Measurements from ENCODE around the gene DTWD2.
"Not testable (repeated sequence)": the region's sequence is repeated elsewhere in the genome, so short reads cannot be mapped to it uniquely, and the experiment has no call there.

The DTWD2 gene

DNA sequence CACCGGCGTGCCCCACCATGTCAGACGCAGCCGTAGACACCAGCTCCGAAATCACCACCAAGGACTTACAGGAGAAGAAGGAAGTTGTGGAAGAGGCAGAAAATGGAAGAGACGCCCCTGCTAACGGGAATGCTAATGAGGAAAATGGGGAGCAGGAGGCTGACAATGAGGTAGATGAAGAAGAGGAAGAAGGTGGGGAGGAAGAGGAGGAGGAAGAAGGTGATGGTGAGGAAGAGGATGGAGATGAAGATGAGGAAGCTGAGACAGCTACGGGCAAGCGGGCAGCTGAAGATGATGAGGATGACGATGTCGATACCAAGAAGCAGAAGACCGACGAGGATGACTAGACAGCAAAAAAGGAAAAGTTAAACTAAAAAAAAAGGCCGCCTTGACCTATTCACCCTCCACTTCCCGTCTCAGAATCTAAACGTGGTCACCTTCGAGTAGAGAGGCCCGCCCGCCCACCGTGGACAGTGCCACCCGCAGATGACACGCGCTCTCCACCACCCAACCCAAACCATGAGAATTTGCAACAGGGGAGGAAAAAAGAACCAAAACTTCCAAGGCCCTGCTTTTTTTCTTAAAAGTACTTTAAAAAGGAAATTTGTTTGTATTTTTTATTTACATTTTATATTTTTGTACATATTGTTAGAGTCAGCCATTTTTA lies 14.4 kb downstream of the DTWD2 start:
- H3K4ac ChIP-seq (ENCODE audit: low read length); DNase-seq (ENCODE audit: low spot score); H3K36me3 ChIP-seq (replicated peaks in 1 of 2; ENCODE audit: control insufficient read depth in 2 of 2, insufficient read depth in 2 of 2, low read length in 2 of 2); H4K91ac ChIP-seq (ENCODE audit: low read depth, low read length, poor library complexity); H3K4me3 ChIP-seq (ENCODE audit: low read length in 2 of 2); H3K14ac ChIP-seq (ENCODE audit: low read length); H3K4me1 ChIP-seq (ENCODE audit: control insufficient read depth in 2 of 2, insufficient read depth in 1 of 2, low read depth in 1 of 2, low read length in 2 of 2); H2AFZ ChIP-seq (ENCODE audit: low read length); H3K18ac ChIP-seq (ENCODE audit: low read length); H2BK5ac ChIP-seq (ENCODE audit: low read length); H2BK15ac ChIP-seq (ENCODE audit: low read length); H2BK120ac ChIP-seq (ENCODE audit: low read depth, low read length); H3K23ac ChIP-seq (ENCODE audit: low read depth, low read length, poor library complexity); H3K9ac ChIP-seq (ENCODE audit: low read depth, low read length, poor library complexity); H2AK5ac ChIP-seq (ENCODE audit: low read depth, low read length); H2BK12ac ChIP-seq (ENCODE audit: low read length); H3K27me3 ChIP-seq (ENCODE audit: control insufficient read depth in 3 of 3, insufficient read depth in 3 of 3, low read depth in 1 of 3, low read length in 3 of 3); H4K8ac ChIP-seq (ENCODE audit: low read depth, low read length); H3K79me1 ChIP-seq (ENCODE audit: low read depth, low read length); H3K27ac ChIP-seq (replicated peaks; ENCODE audit: low read length); H3K4me2 ChIP-seq (ENCODE audit: insufficient read depth, low read length, poor library complexity, severe bottlenecking); H3K9me3 ChIP-seq (replicated peaks in 1 of 2; ENCODE audit: control insufficient read depth in 2 of 2, insufficient read depth in 1 of 2, low read depth in 1 of 2, low read length in 2 of 2): not testable (repeated sequence)
- WGBS, 2 donors (ENCODE audit: extremely low coverage in 2 of 2, insufficient read length in 2 of 2, insufficient replicate concordance in 1 of 2), result no CpG with 5 or more reads among the region's 23 CpGs

DNA sequence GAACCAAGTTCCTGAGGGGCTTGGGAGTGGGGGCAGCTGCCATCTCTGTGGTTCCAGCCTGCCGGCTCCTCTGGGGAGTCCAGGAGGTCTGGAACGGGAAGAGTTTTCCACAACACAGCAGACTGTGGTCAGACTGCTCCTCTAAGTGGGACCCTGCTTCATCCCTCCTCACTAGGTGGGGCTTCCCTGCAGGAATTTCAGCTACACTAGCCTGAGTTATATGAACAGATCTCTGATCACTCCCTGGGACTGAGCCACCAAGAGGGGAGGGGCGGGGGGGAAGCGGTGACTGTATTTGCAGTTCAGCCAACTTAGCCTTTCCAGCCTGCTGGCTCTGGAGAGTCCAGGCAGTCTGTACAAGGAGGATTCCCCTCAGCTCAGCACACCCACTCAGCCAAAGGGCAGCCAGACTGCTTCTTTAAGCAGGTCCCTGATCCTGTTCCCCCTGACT lies 19.4 kb downstream of the DTWD2 start:
- H2BK12ac ChIP-seq (ENCODE audit: low read length), result no peak overlapping the region
- H3K27me3 ChIP-seq (ENCODE audit: control insufficient read depth in 3 of 3, insufficient read depth in 3 of 3, low read depth in 1 of 3, low read length in 3 of 3), result no peaks in the 10 kb centered on the region
- no peak overlapping the region for H3K14ac ChIP-seq (ENCODE audit: low read length)
- no CpG with 5 or more reads among the region's 4 CpGs for WGBS, 2 donors (ENCODE audit: extremely low coverage in 2 of 2, insufficient read length in 2 of 2, insufficient replicate concordance in 1 of 2)
- H3K79me1 ChIP-seq (ENCODE audit: low read depth, low read length), result peaks cover 1% of the 10 kb centered on the region
- H3K4me2 ChIP-seq (ENCODE audit: insufficient read depth, low read length, poor library complexity, severe bottlenecking), result no peak overlapping the region
- H3K9ac ChIP-seq (ENCODE audit: low read depth, low read length, poor library complexity), result no peak overlapping the region
- no peak for DNase-seq (ENCODE audit: low spot score)
- H3K18ac ChIP-seq (ENCODE audit: low read length), result no peak overlapping the region
- no peak overlapping the region for H2AFZ ChIP-seq (ENCODE audit: low read length)
- no peaks in the 10 kb centered on the region for H3K9me3 ChIP-seq (replicated peaks in 1 of 2; ENCODE audit: control insufficient read depth in 2 of 2, insufficient read depth in 1 of 2, low read depth in 1 of 2, low read length in 2 of 2)
- peaks cover 0 to 2% of the 10 kb centered on the region in 2 donors for H3K4me1 ChIP-seq (ENCODE audit: control insufficient read depth in 2 of 2, insufficient read depth in 1 of 2, low read depth in 1 of 2, low read length in 2 of 2)
- H3K4ac ChIP-seq (ENCODE audit: low read length), result no peak overlapping the region
- no peak overlapping the region for H2AK5ac ChIP-seq (ENCODE audit: low read depth, low read length)
- H4K91ac ChIP-seq (ENCODE audit: low read depth, low read length, poor library complexity), result no peak overlapping the region
- H4K8ac ChIP-seq (ENCODE audit: low read depth, low read length), result no peak overlapping the region
- H2BK120ac ChIP-seq (ENCODE audit: low read depth, low read length), result no peak overlapping the region
- H3K4me3 ChIP-seq (ENCODE audit: low read length in 2 of 2), result no peak overlapping the region
- no peak overlapping the region for H3K27ac ChIP-seq (replicated peaks; ENCODE audit: low read length)
- H3K23ac ChIP-seq (ENCODE audit: low read depth, low read length, poor library complexity), result no peak overlapping the region
- H3K36me3 ChIP-seq (replicated peaks in 1 of 2; ENCODE audit: control insufficient read depth in 2 of 2, insufficient read depth in 2 of 2, low read length in 2 of 2), result no peaks in the 10 kb centered on the region
- H2BK5ac ChIP-seq (ENCODE audit: low read length), result no peak overlapping the region
- H2BK15ac ChIP-seq (ENCODE audit: low read length), result no peak overlapping the region

DNA sequence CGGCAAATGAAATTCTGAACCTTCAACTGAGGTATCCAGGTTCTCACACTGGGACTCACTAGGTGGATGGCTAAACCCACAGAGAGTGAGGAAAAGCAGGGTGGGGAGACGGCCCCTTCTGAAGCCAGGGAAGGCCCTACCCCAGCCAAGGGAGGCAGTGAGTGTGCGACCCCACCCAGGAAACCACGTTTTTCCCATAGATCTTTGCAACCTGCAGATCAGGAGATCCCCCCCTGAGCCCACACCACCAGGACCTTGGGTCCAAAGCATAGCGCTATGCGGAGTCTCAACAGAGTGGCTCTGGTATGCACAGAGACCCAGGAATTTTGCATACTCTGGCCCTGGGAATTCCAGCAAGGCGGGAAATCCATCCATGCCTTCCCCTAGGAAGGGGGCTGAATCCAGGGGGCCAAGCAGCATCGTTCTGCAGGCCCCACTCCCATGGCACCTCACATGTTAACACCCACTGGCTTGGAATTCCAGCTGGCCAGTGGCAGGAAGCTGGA lies 19.9 kb downstream of the DTWD2 start:
- H3K9ac ChIP-seq (ENCODE audit: low read depth, low read length, poor library complexity), result no peak overlapping the region
- peaks cover 0 to 2% of the 10 kb centered on the region in 2 donors for H3K4me1 ChIP-seq (ENCODE audit: control insufficient read depth in 2 of 2, insufficient read depth in 1 of 2, low read depth in 1 of 2, low read length in 2 of 2)
- H3K18ac ChIP-seq (ENCODE audit: low read length), result no peak overlapping the region
- WGBS, 2 donors (ENCODE audit: extremely low coverage in 2 of 2, insufficient read length in 2 of 2, insufficient replicate concordance in 1 of 2), result no CpG with 5 or more reads among the region's 8 CpGs
- no peak overlapping the region for H2AK5ac ChIP-seq (ENCODE audit: low read depth, low read length)
- no peak overlapping the region for H2BK15ac ChIP-seq (ENCODE audit: low read length)
- no peaks in the 10 kb centered on the region for H3K36me3 ChIP-seq (replicated peaks in 1 of 2; ENCODE audit: control insufficient read depth in 2 of 2, insufficient read depth in 2 of 2, low read length in 2 of 2)
- no peak overlapping the region for H2BK5ac ChIP-seq (ENCODE audit: low read length)
- H3K4me2 ChIP-seq (ENCODE audit: insufficient read depth, low read length, poor library complexity, severe bottlenecking), result no peak overlapping the region
- no peak overlapping the region for H3K4ac ChIP-seq (ENCODE audit: low read length)
- no peak overlapping the region for H3K23ac ChIP-seq (ENCODE audit: low read depth, low read length, poor library complexity)
- H2AFZ ChIP-seq (ENCODE audit: low read length), result no peak overlapping the region
- no peak overlapping the region for H3K14ac ChIP-seq (ENCODE audit: low read length)
- no peak overlapping the region for H2BK12ac ChIP-seq (ENCODE audit: low read length)
- H3K9me3 ChIP-seq (replicated peaks in 1 of 2; ENCODE audit: control insufficient read depth in 2 of 2, insufficient read depth in 1 of 2, low read depth in 1 of 2, low read length in 2 of 2), result no peaks in the 10 kb centered on the region
- peaks cover 1% of the 10 kb centered on the region for H3K79me1 ChIP-seq (ENCODE audit: low read depth, low read length)
- H4K91ac ChIP-seq (ENCODE audit: low read depth, low read length, poor library complexity), result no peak overlapping the region
- no peak overlapping the region for H3K27ac ChIP-seq (replicated peaks; ENCODE audit: low read length)
- no peak overlapping the region for H3K4me3 ChIP-seq (ENCODE audit: low read length in 2 of 2)
- H2BK120ac ChIP-seq (ENCODE audit: low read depth, low read length), result no peak overlapping the region
- H4K8ac ChIP-seq (ENCODE audit: low read depth, low read length), result no peak overlapping the region
- H3K27me3 ChIP-seq (ENCODE audit: control insufficient read depth in 3 of 3, insufficient read depth in 3 of 3, low read depth in 1 of 3, low read length in 3 of 3), result no peaks in the 10 kb centered on the region
- DNase-seq (ENCODE audit: low spot score), result no peak

DNA sequence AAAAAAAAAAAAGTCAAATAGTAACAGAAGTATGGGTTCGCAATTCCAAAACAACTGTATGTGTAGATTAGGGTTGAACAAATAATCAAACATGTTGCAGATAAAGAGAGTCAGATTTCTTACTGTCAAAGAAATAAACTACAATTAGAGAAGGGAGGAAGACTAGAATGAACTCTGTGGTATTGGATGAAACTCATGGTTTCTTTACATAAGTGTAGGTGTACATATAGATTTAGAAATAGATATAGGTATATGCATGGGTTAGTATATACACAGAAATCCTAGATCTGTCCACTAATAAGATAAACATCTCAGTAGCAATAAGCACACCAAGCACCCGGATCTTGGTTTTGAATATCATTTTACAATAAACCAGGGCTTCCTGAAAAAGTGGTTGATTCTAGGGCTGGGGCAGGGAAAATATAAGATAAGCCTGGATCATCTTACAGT lies 21.3 kb downstream of the DTWD2 start:
- no peak overlapping the region for H3K23ac ChIP-seq (ENCODE audit: low read depth, low read length, poor library complexity)
- no peaks in the 10 kb centered on the region for H3K9me3 ChIP-seq (replicated peaks in 1 of 2; ENCODE audit: control insufficient read depth in 2 of 2, insufficient read depth in 1 of 2, low read depth in 1 of 2, low read length in 2 of 2)
- no peaks in the 10 kb centered on the region for H3K36me3 ChIP-seq (replicated peaks in 1 of 2; ENCODE audit: control insufficient read depth in 2 of 2, insufficient read depth in 2 of 2, low read length in 2 of 2)
- H3K9ac ChIP-seq (ENCODE audit: low read depth, low read length, poor library complexity), result no peak overlapping the region
- H4K91ac ChIP-seq (ENCODE audit: low read depth, low read length, poor library complexity), result no peak overlapping the region
- H3K4me2 ChIP-seq (ENCODE audit: insufficient read depth, low read length, poor library complexity, severe bottlenecking), result no peak overlapping the region
- H3K27me3 ChIP-seq (ENCODE audit: control insufficient read depth in 3 of 3, insufficient read depth in 3 of 3, low read depth in 1 of 3, low read length in 3 of 3), result no peaks in the 10 kb centered on the region
- H3K4me3 ChIP-seq (ENCODE audit: low read length in 2 of 2), result no peak overlapping the region
- DNase-seq (ENCODE audit: low spot score), result no peak
- H2BK12ac ChIP-seq (ENCODE audit: low read length), result no peak overlapping the region
- H3K18ac ChIP-seq (ENCODE audit: low read length), result no peak overlapping the region
- no peak overlapping the region for H2AFZ ChIP-seq (ENCODE audit: low read length)
- H2BK5ac ChIP-seq (ENCODE audit: low read length), result no peak overlapping the region
- H3K14ac ChIP-seq (ENCODE audit: low read length), result no peak overlapping the region
- no peak overlapping the region for H2BK15ac ChIP-seq (ENCODE audit: low read length)
- no peak overlapping the region for H3K27ac ChIP-seq (replicated peaks; ENCODE audit: low read length)
- no peaks in the 10 kb centered on the region for H3K79me1 ChIP-seq (ENCODE audit: low read depth, low read length)
- H2BK120ac ChIP-seq (ENCODE audit: low read depth, low read length), result no peak overlapping the region
- H4K8ac ChIP-seq (ENCODE audit: low read depth, low read length), result no peak overlapping the region
- H3K4ac ChIP-seq (ENCODE audit: low read length), result no peak overlapping the region
- peaks cover 0 to 2% of the 10 kb centered on the region in 2 donors for H3K4me1 ChIP-seq (ENCODE audit: control insufficient read depth in 2 of 2, insufficient read depth in 1 of 2, low read depth in 1 of 2, low read length in 2 of 2)
- H2AK5ac ChIP-seq (ENCODE audit: low read depth, low read length), result no peak overlapping the region
- no CpG with 5 or more reads among the region's 2 CpGs for WGBS, 2 donors (ENCODE audit: extremely low coverage in 2 of 2, insufficient read length in 2 of 2, insufficient replicate concordance in 1 of 2)

Measured in neuronal stem cell (in vitro differentiated cells).